ENCODE measurements around the gene MRPS35.
"Not testable (repeated sequence)": the region's sequence is repeated elsewhere in the genome, so short reads cannot be mapped to it uniquely, and the experiment has no call there.

MRPS35 gene

GRCh38 chr12:27705263-27705662 is 5.4 kb upstream of the MRPS35 start:
- Histone ChIP-seq H3K27ac (no peak overlapping the region), H3K4me3 (no peak overlapping the region)

GRCh38 chr12:27707216-27707615 is 3.4 kb upstream of the MRPS35 start:
- H3K27ac ChIP-seq: no peak overlapping the region
- H3K4me3 ChIP-seq: no peak overlapping the region

- H3K27ac ChIP-seq: peak overlapping the region in 17 of 21 experiments; percentile 83 to 93 (median 88)
- H3K4me3 ChIP-seq: peak overlapping the region; percentile 82 to 96 (median 90)
These were observed 1.3 kb upstream of the MRPS35 start for GRCh38 chr12:27709212-27709931.

GRCh38 chr12:27709932-27710591 is 570 bp upstream of the MRPS35 start:
- peak overlapping the region in 20 of 21 experiments; percentile 43 to 93 (median 87) for H3K27ac ChIP-seq
- peak overlapping the region; percentile 82 to 96 (median 90) for H3K4me3 ChIP-seq

GRCh38 chr12:27711317-27711682 is 668 bp downstream of the MRPS35 start:
- Histone ChIP-seq H3K4me3 (peak overlapping the region; percentile 82 to 96 (median 90)), H3K27ac (peak overlapping the region in 20 of 21 experiments; percentile 43 to 93 (median 87))

GRCh38 chr12:27711967-27712366 is 1.3 kb downstream of the MRPS35 start:
- Histone ChIP-seq H3K27ac (no peak overlapping the region), H3K4me3 (peak overlapping the region in 1 of 7 experiments; percentile 85)

GRCh38 chr12:27723212-27723611 is 12.6 kb downstream of the MRPS35 start:
- H3K4me3 ChIP-seq: no peak overlapping the region
- no peak overlapping the region for H3K27ac ChIP-seq

GRCh38 chr12:27730097-27730588 is 19.5 kb downstream of the MRPS35 start:
- Histone ChIP-seq H3K4me3 (no peak overlapping the region), H3K27ac (no peak overlapping the region)

GRCh38 chr12:27732281-27732680 is 21.6 kb downstream of the MRPS35 start:
- H3K4me3 ChIP-seq: no peak overlapping the region
- H3K27ac ChIP-seq: no peak overlapping the region

GRCh38 chr12:27733052-27733656 is 22.5 kb downstream of the MRPS35 start:
- Histone ChIP-seq H3K4me3 (no peak overlapping the region), H3K27ac (no peak overlapping the region)

GRCh38 chr12:27733791-27734190 is 23.2 kb downstream of the MRPS35 start:
- no peak overlapping the region for H3K4me3 ChIP-seq

GRCh38 chr12:27734321-27734720 is 23.7 kb downstream of the MRPS35 start:
- H3K27ac ChIP-seq, H3K4me3 ChIP-seq: not testable (repeated sequence)

More at GRCh38 chr12:27733791-27734190, 23.2 kb downstream of the MRPS35 start:
- H3K27ac ChIP-seq: no peak overlapping the region

GRCh38 chr12:27743601-27744000 is 33.0 kb downstream of the MRPS35 start:
- no peak overlapping the region for H3K27ac ChIP-seq

GRCh38 chr12:27745734-27746133 is 35.1 kb downstream of the MRPS35 start:
- H3K4me3 ChIP-seq, H3K27ac ChIP-seq: not testable (repeated sequence)

More at GRCh38 chr12:27743601-27744000, 33.0 kb downstream of the MRPS35 start:
- no peak overlapping the region for H3K4me3 ChIP-seq

GRCh38 chr12:27747111-27747820 is 36.6 kb downstream of the MRPS35 start:
- no peak overlapping the region for H3K4me3 ChIP-seq
- peak overlapping the region in 7 of 21 experiments; percentile 3 to 50 (median 33) for H3K27ac ChIP-seq

GRCh38 chr12:27751386-27752047 is 40.9 kb downstream of the MRPS35 start:
- Histone ChIP-seq H3K27ac (peak overlapping the region in 5 of 21 experiments; percentile 2 to 30 (median 17)), H3K4me3 (no peak overlapping the region)

- Histone ChIP-seq H3K4me3 (no peak overlapping the region), H3K27ac (no peak overlapping the region)
These were observed 44.2 kb downstream of the MRPS35 start for GRCh38 chr12:27754795-27755194.

GRCh38 chr12:27756670-27757195 is 46.1 kb downstream of the MRPS35 start:
- Histone ChIP-seq H3K4me3 (no peak overlapping the region), H3K27ac (no peak overlapping the region)

GRCh38 chr12:27762757-27763156 is 52.1 kb downstream of the MRPS35 start:
- H3K4me3 ChIP-seq: no peak overlapping the region
- H3K27ac ChIP-seq: no peak overlapping the region

Measured in skin epidermis (tissue), 12 donors.